NT2/D1 (cell line): ENCODE measurements around the gene DIS3L.

Experiments
- DNase-seq: peaks from one replicate; pipeline ENCODE4 v3.0.0-alpha.2; 2011; ENCODE audit warnings: low read depth, low spot score
- H3K27me3 ChIP-seq: 2 replicates; pipeline ENCODE4 v1.6.0; 2011; ENCODE audit warnings: mild to moderate bottlenecking; ENCODE audit not compliant: insufficient read length, insufficient read depth
- H3K36me3 ChIP-seq: 2 replicates; pipeline ENCODE4 v1.6.1; 2011; ENCODE audit warnings: mild to moderate bottlenecking, low read length, mixed read lengths; ENCODE audit not compliant: insufficient read depth, insufficient read length
- H3K4me1 ChIP-seq: 2 replicates; pipeline ENCODE4 v1.5.1; 2011; ENCODE audit not compliant: insufficient read depth, insufficient read length
- H3K4me3 ChIP-seq: 2 replicates; pipeline ENCODE4 v1.5.1; 2011; ENCODE audit warnings: low read depth; ENCODE audit not compliant: insufficient read length
- H3K9ac ChIP-seq: 2 replicates; pipeline ENCODE4 v1.6.0; 2011; ENCODE audit warnings: low read depth; ENCODE audit not compliant: insufficient read length
- H3K9me3 ChIP-seq: 2 replicates; pipeline ENCODE4 v1.5.1; 2011; ENCODE audit warnings: mild to moderate bottlenecking, low read length; ENCODE audit not compliant: insufficient read depth
- SUZ12 ChIP-seq: IDR thresholded peaks from 2 replicates; pipeline ENCODE4 v1.6.1; 2011; ENCODE audit not compliant: insufficient read length, insufficient read depth; ENCODE audit errors: extremely low read depth
- YY1 ChIP-seq: IDR thresholded peaks from 2 replicates; pipeline ENCODE4 v1.6.1; 2011; ENCODE audit not compliant: insufficient read length, insufficient read depth
- ZNF274 ChIP-seq: IDR thresholded peaks from 2 replicates; pipeline ENCODE4 v1.6.1; 2011; ENCODE audit warnings: mild to moderate bottlenecking, low read depth, low read length

Gene DIS3L

DNA sequence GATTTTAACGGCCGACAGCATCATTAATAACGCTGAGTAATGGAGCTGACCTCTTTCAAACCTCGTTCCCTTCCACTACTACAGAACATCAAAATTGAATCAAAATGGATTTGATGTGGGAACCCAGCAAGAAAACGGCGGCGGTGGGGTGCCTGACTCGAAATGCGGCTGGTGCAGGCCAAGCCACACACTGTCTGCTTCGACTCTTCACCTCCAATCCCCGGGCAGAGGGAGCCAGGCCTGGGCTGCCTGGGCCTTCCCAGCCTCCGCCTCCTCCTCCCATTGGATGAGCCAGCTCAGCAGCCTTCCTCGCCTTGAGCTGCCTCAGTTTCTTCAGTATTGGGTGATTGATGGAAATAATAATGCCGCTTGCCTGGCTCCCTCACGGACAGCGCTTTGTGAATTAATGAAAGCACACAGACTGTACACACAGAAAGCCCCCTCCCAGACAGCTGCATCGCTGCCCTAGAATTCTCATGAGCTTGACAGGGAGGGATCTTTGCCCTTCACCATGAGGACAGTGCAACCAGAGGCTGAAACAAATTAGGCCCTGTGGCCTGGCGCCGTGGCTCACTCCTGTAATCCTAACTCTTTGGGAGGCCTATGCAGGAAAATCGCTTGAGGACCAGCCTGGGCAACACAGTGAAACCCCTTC is 28.4 kb upstream of the DIS3L start:
- H3K4me1 ChIP-seq = no peaks in the 10 kb centered on the region
- no peaks in the 10 kb centered on the region for H3K27me3 ChIP-seq
- no peak overlapping the region for H3K4me3 ChIP-seq
- no peak for DNase-seq
- peaks cover 4% of the 10 kb centered on the region; the same call in 1 of the 2 replicates for H3K9me3 ChIP-seq
- H3K36me3 ChIP-seq = no peaks in the 10 kb centered on the region
- TF ChIP-seq YY1 (no peak), SUZ12 (no peak), ZNF274 (no peak)
- H3K9ac ChIP-seq = no peak overlapping the region

DNA sequence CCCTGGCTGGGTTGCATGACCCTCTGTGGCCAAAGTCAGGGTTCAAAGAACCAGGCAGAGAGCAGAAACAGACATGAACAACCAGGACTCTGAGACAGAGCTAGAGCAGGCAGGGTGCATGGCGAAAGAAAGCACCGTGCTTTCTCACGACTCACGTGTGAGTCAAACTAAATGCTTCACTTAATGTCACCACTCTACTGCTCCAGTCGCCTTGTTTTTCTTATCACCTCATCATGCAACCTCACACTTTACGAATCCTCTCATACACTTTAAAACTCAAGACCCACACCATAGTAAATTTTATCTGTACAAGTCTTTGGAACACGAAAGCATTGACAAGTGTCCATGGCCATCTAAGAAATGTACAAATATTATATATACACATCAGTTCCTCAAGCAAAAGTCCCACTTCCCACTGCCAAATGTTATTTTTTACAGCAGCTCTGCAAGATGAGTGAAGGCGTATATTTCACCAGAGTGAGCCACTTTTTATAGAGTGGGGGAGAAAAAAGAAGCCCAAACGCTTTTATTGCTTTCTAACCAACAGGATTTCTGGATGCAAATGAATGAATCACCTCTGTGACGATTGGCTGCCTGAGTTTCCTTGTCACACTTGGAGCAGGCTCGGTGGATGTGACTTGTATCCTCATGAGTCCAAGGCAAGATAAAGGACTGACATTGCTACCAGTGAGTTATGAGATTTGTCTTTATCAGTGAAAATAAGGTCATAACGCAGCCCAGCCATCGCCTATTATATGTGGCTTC is 23.9 kb upstream of the DIS3L start:
- Histone ChIP-seq H3K9me3 (no peaks in the 10 kb centered on the region), H3K4me1 (no peaks in the 10 kb centered on the region), H3K9ac (no peak overlapping the region), H3K36me3 (no peaks in the 10 kb centered on the region), H3K4me3 (no peak overlapping the region), H3K27me3 (no peaks in the 10 kb centered on the region)
- TF ChIP-seq ZNF274 (no peak), SUZ12 (no peak), YY1 (no peak)
- DNase-seq = no peak

DNA sequence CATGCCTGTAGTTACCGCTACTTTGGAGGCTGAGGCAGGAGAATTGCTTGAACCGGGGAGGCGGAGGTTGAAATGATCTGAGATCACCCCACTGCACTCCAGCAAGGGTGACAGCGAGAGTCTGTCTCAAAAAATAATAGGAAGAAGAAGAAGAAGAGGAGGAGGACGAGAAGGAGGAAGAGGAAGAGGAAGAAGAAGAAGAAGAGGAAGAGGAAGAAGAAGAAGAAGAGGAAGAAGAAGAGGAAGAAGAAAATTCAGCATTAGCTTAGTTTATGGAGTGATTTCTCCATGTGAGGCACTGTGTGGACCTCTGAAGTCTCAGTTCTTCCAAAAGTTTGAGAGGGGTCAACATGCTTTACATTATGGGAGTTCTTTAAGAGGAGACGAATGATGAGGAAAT is 22.4 kb upstream of the DIS3L start:
- Histone ChIP-seq H3K9ac (no peak overlapping the region), H3K27me3 (no peaks in the 10 kb centered on the region), H3K4me1 (no peaks in the 10 kb centered on the region), H3K4me3 (no peak overlapping the region), H3K36me3 (no peaks in the 10 kb centered on the region), H3K9me3 (peaks cover 10% of the 10 kb centered on the region)
- TF ChIP-seq ZNF274 = no peak
- no peak for DNase-seq

DNA sequence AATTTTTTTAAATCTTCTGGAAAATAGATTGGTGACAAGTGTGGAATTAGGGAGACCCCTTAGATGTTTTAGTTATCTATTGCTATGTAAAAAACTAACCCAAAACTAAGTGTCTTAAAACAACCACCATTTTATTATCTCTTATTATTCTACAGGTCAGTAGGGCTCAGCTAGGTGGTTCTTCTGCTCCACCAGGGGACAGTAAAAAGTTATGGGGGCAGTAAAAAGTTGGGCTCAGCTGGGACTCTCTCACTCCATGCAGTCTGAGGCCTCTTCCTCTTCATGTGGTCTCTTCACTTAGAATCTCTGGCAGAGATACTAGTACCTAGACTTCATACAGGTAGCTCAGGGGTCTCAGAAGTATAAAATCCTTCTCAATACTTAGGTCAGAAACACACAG is 18.0 kb upstream of the DIS3L start:
- Histone ChIP-seq H3K4me3 (no peak overlapping the region), H3K4me1 (no peaks in the 10 kb centered on the region), H3K36me3 (no peaks in the 10 kb centered on the region), H3K27me3 (no peaks in the 10 kb centered on the region), H3K9me3 (peaks cover 10% of the 10 kb centered on the region), H3K9ac (no peak overlapping the region)
- DNase-seq = no peak
- no peak for TF ChIP-seq YY1
- no peak for TF ChIP-seq ZNF274
- TF ChIP-seq SUZ12 = no peak

DNA sequence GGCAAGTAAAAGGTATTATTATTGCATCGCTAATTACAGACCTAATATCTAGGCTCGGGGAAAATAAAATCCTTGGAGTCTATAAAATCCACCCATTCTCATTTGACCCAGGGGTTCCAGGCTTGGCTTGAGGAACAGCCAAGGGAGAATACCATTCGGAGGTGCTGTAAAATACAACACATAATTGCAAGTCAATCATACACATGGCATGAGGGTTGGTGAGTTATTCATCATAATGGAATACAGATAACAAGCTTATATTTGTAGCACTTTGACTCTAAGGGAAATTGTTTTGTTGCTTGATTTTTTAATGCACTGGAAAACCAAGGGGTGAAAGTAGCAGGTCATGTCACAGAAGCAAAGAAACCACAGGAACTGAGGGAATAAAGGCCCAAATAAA is 16.8 kb upstream of the DIS3L start:
- no peaks in the 10 kb centered on the region for H3K27me3 ChIP-seq
- no peak overlapping the region for H3K9ac ChIP-seq
- H3K9me3 ChIP-seq = peaks cover 10% of the 10 kb centered on the region
- no peaks in the 10 kb centered on the region for H3K4me1 ChIP-seq
- H3K36me3 ChIP-seq = no peaks in the 10 kb centered on the region
- TF ChIP-seq YY1 = no peak
- TF ChIP-seq ZNF274 = no peak
- no peak for TF ChIP-seq SUZ12
- H3K4me3 ChIP-seq = no peak overlapping the region
- no peak for DNase-seq

- no peaks in the 10 kb centered on the region for H3K4me1 ChIP-seq
- TF ChIP-seq SUZ12 = no peak
- TF ChIP-seq YY1 = no peak
- no peak for TF ChIP-seq ZNF274
- H3K9me3 ChIP-seq = peaks cover 10% of the 10 kb centered on the region
- no peak for DNase-seq
- H3K27me3 ChIP-seq = no peaks in the 10 kb centered on the region
- no peak overlapping the region for H3K9ac ChIP-seq
- no peak overlapping the region for H3K4me3 ChIP-seq
- H3K36me3 ChIP-seq = no peaks in the 10 kb centered on the region
Observed at GRCh38 chr15:66278056-66278455, 15.3 kb upstream of the DIS3L start.

- no peak for DNase-seq
- H3K9ac ChIP-seq = no peak overlapping the region
- H3K27me3 ChIP-seq = no peaks in the 10 kb centered on the region
- H3K9me3 ChIP-seq = peaks cover 10% of the 10 kb centered on the region
- no peak for TF ChIP-seq ZNF274
- TF ChIP-seq YY1 = no peak
- H3K36me3 ChIP-seq = no peaks in the 10 kb centered on the region
- H3K4me3 ChIP-seq = no peak overlapping the region
- no peaks in the 10 kb centered on the region for H3K4me1 ChIP-seq
Observed at GRCh38 chr15:66278671-66279070, 14.7 kb upstream of the DIS3L start.
